Measurements from ENCODE around the gene ZNF598.

The ZNF598 gene

GRCh38 chr16:2004795-2005517 is 4.7 kb downstream of the ZNF598 start:
- Histone ChIP-seq H3K36me3 (ENCODE audit: control insufficient read depth, insufficient read depth, low read length) (peaks cover 28% of the 10 kb centered on the region), H3K9me3 (ENCODE audit: control insufficient read depth, low read length) (no peaks in the 10 kb centered on the region), H3K27ac (ENCODE audit: insufficient read depth, low read depth, low read length, poor library complexity, severe bottlenecking) (peak overlapping the region; percentile 84), H3K4me3 (ENCODE audit: insufficient read depth, low read depth, low read length) (no peak overlapping the region), H3K4me1 (ENCODE audit: control insufficient read depth, insufficient read depth, low read length) (peaks cover 31% of the 10 kb centered on the region), H3K27me3 (ENCODE audit: control insufficient read depth, insufficient read depth, low read length, poor library complexity, severe bottlenecking) (no peaks in the 10 kb centered on the region)
- 91 to 92% methylated on average over 34 of the region's 34 CpGs for WGBS, 2 experiments

- H3K4me1 ChIP-seq (ENCODE audit: control insufficient read depth, insufficient read depth, low read length): peaks cover 31% of the 10 kb centered on the region
- H3K27me3 ChIP-seq (ENCODE audit: control insufficient read depth, insufficient read depth, low read length, poor library complexity, severe bottlenecking): no peaks in the 10 kb centered on the region
- H3K4me3 ChIP-seq (ENCODE audit: insufficient read depth, low read depth, low read length): no peak overlapping the region
- peaks cover 34% of the 10 kb centered on the region for H3K36me3 ChIP-seq (ENCODE audit: control insufficient read depth, insufficient read depth, low read length)
- no peaks in the 10 kb centered on the region for H3K9me3 ChIP-seq (ENCODE audit: control insufficient read depth, low read length)
- WGBS, 2 experiments: 32% methylated on average over 36 of the region's 36 CpGs
- peak overlapping the region; percentile 84 for H3K27ac ChIP-seq (ENCODE audit: insufficient read depth, low read depth, low read length, poor library complexity, severe bottlenecking)
These were observed 5.6 kb downstream of the ZNF598 start for GRCh38 chr16:2003827-2004641.

GRCh38 chr16:2003231-2003826 is 6.3 kb downstream of the ZNF598 start:
- peaks cover 39% of the 10 kb centered on the region for H3K36me3 ChIP-seq (ENCODE audit: control insufficient read depth, insufficient read depth, low read length)
- no peaks in the 10 kb centered on the region for H3K27me3 ChIP-seq (ENCODE audit: control insufficient read depth, insufficient read depth, low read length, poor library complexity, severe bottlenecking)
- no peak overlapping the region for H3K4me3 ChIP-seq (ENCODE audit: insufficient read depth, low read depth, low read length)
- H3K9me3 ChIP-seq (ENCODE audit: control insufficient read depth, low read length): no peaks in the 10 kb centered on the region
- WGBS, 2 experiments: 94 to 95% methylated on average over 8 of the region's 8 CpGs
- peaks cover 27% of the 10 kb centered on the region for H3K4me1 ChIP-seq (ENCODE audit: control insufficient read depth, insufficient read depth, low read length)
- H3K27ac ChIP-seq (ENCODE audit: insufficient read depth, low read depth, low read length, poor library complexity, severe bottlenecking): no peak overlapping the region

GRCh38 chr16:2002406-2003230 is 7.0 kb downstream of the ZNF598 start:
- WGBS, 2 experiments: 95 to 96% methylated on average over 47 of the region's 47 CpGs
- Histone ChIP-seq H3K4me1 (ENCODE audit: control insufficient read depth, insufficient read depth, low read length) (peaks cover 20% of the 10 kb centered on the region), H3K4me3 (ENCODE audit: insufficient read depth, low read depth, low read length) (no peak overlapping the region), H3K9me3 (ENCODE audit: control insufficient read depth, low read length) (no peaks in the 10 kb centered on the region), H3K36me3 (ENCODE audit: control insufficient read depth, insufficient read depth, low read length) (peaks cover 39% of the 10 kb centered on the region), H3K27ac (ENCODE audit: insufficient read depth, low read depth, low read length, poor library complexity, severe bottlenecking) (no peak overlapping the region), H3K27me3 (ENCODE audit: control insufficient read depth, insufficient read depth, low read length, poor library complexity, severe bottlenecking) (no peaks in the 10 kb centered on the region)

- WGBS, 2 experiments: 96% methylated on average over 53 of the region's 53 CpGs
- H3K27me3 ChIP-seq (ENCODE audit: control insufficient read depth, insufficient read depth, low read length, poor library complexity, severe bottlenecking): no peaks in the 10 kb centered on the region
- no peak overlapping the region for H3K27ac ChIP-seq (ENCODE audit: insufficient read depth, low read depth, low read length, poor library complexity, severe bottlenecking)
- H3K9me3 ChIP-seq (ENCODE audit: control insufficient read depth, low read length): no peaks in the 10 kb centered on the region
- H3K36me3 ChIP-seq (ENCODE audit: control insufficient read depth, insufficient read depth, low read length): peaks cover 39% of the 10 kb centered on the region
- H3K4me3 ChIP-seq (ENCODE audit: insufficient read depth, low read depth, low read length): no peak overlapping the region
- peaks cover 17% of the 10 kb centered on the region for H3K4me1 ChIP-seq (ENCODE audit: control insufficient read depth, insufficient read depth, low read length)
These were observed 7.9 kb downstream of the ZNF598 start for GRCh38 chr16:2001456-2002355.

- H3K36me3 ChIP-seq (ENCODE audit: control insufficient read depth, insufficient read depth, low read length): peaks cover 39% of the 10 kb centered on the region
- H3K4me3 ChIP-seq (ENCODE audit: insufficient read depth, low read depth, low read length): no peak overlapping the region
- H3K27ac ChIP-seq (ENCODE audit: insufficient read depth, low read depth, low read length, poor library complexity, severe bottlenecking): no peak overlapping the region
- H3K27me3 ChIP-seq (ENCODE audit: control insufficient read depth, insufficient read depth, low read length, poor library complexity, severe bottlenecking): no peaks in the 10 kb centered on the region
- 95 to 96% methylated on average over 19 of the region's 19 CpGs for WGBS, 2 experiments
- H3K9me3 ChIP-seq (ENCODE audit: control insufficient read depth, low read length): no peaks in the 10 kb centered on the region
- H3K4me1 ChIP-seq (ENCODE audit: control insufficient read depth, insufficient read depth, low read length): peaks cover 17% of the 10 kb centered on the region
These were observed 8.6 kb downstream of the ZNF598 start for GRCh38 chr16:2001035-2001434.

GRCh38 chr16:1999866-2000514 is 9.6 kb downstream of the ZNF598 start:
- WGBS, 2 experiments: 95 to 96% methylated on average over 28 of the region's 28 CpGs
- no peaks in the 10 kb centered on the region for H3K27me3 ChIP-seq (ENCODE audit: control insufficient read depth, insufficient read depth, low read length, poor library complexity, severe bottlenecking)
- no peaks in the 10 kb centered on the region for H3K9me3 ChIP-seq (ENCODE audit: control insufficient read depth, low read length)
- H3K4me3 ChIP-seq (ENCODE audit: insufficient read depth, low read depth, low read length): no peak overlapping the region
- peaks cover 39% of the 10 kb centered on the region for H3K36me3 ChIP-seq (ENCODE audit: control insufficient read depth, insufficient read depth, low read length)
- H3K27ac ChIP-seq (ENCODE audit: insufficient read depth, low read depth, low read length, poor library complexity, severe bottlenecking): no peak overlapping the region
- peaks cover 9% of the 10 kb centered on the region for H3K4me1 ChIP-seq (ENCODE audit: control insufficient read depth, insufficient read depth, low read length)

- Histone ChIP-seq H3K4me3 (ENCODE audit: insufficient read depth, low read depth, low read length) (no peak overlapping the region), H3K27me3 (ENCODE audit: control insufficient read depth, insufficient read depth, low read length, poor library complexity, severe bottlenecking) (no peaks in the 10 kb centered on the region), H3K27ac (ENCODE audit: insufficient read depth, low read depth, low read length, poor library complexity, severe bottlenecking) (no peak overlapping the region), H3K9me3 (ENCODE audit: control insufficient read depth, low read length) (no peaks in the 10 kb centered on the region), H3K4me1 (ENCODE audit: control insufficient read depth, insufficient read depth, low read length) (peaks cover 2% of the 10 kb centered on the region), H3K36me3 (ENCODE audit: control insufficient read depth, insufficient read depth, low read length) (peaks cover 39% of the 10 kb centered on the region)
- WGBS, 2 experiments: 95% methylated on average over 39 of the region's 39 CpGs
These were observed 10.5 kb downstream of the ZNF598 start for GRCh38 chr16:1998852-1999801.
